Left ventricle myocardium inferior (tissue), 1 donor: ENCODE results near the gene ENG. TPM values are rescaled to one million over a fixed set of nuclear protein-coding genes. Genes with fewer than 3 reads are reported as not detected.

ENCODE experiments used
- DNase-seq: peaks from one replicate; pipeline ENCODE4 v3.0.0-alpha.2; 2020
- H3K27ac ChIP-seq: fragments of 200-600 bp; replicated peaks from 2 replicates; pipeline ENCODE4 v1.8.0; 2021
- H3K27me3 ChIP-seq: fragments of 200-600 bp; 2 replicates; pipeline ENCODE4 v1.8.0; 2021; ENCODE audit warnings: low read depth
- H3K36me3 ChIP-seq: fragments of 200-600 bp; 2 replicates; pipeline ENCODE4 v1.8.0; 2021
- H3K4me1 ChIP-seq: fragments of 200-600 bp; 2 replicates; pipeline ENCODE4 v1.8.0; 2021
- H3K4me3 ChIP-seq: fragments of 200-600 bp; 2 replicates; pipeline ENCODE4 v1.8.0; 2021; ENCODE audit warnings: mild to moderate bottlenecking, moderate library complexity
- H3K9me3 ChIP-seq: fragments of 200-600 bp; replicated peaks from 2 replicates; pipeline ENCODE4 v1.8.0; 2021
- CTCF ChIP-seq: fragments of 200-600 bp; IDR thresholded peaks from 2 replicates; pipeline ENCODE4 v1.8.0; 2021; ENCODE audit warnings: antibody characterized with exemption, mild to moderate bottlenecking, borderline replicate concordance
- intact Hi-C: fragments of 100-400 bp; cut with micrococcal nuclease; formaldehyde crosslinking; loops from one replicate; pipeline ENCODE4 v1.11.0; 2022
- total RNA-seq: library from RNA; stranded (reverse); fragmentation: NEBNext Ultra II Directional; extraction: Animal tissue kit (Norgen Biotek cat#: 25700); gene quantifications from one replicate; pipeline ENCODE4 v1.2.1, GENCODE V29; 2021
- donor health status: DM: no; HTN: yes; CAD: no; lungs with severe emphysema.

Gene ENG
- total RNA-seq, 1 donor from 2014 or later = 139 TPM

GRCh38 chr9:127772603-127773002 is 81.9 kb downstream of the ENG start:
- H3K27ac ChIP-seq = no peak overlapping the region
- H3K4me1 ChIP-seq = peaks cover 45% of the 10 kb centered on the region
- intact Hi-C loops = no loop called here
- no peak overlapping the region for H3K4me3 ChIP-seq
- H3K36me3 ChIP-seq = no peaks in the 10 kb centered on the region
- H3K9me3 ChIP-seq = no peaks in the 10 kb centered on the region
- no peak for DNase-seq
- TF ChIP-seq CTCF = no peak
- H3K27me3 ChIP-seq = no peaks in the 10 kb centered on the region

GRCh38 chr9:127771570-127772189 is 82.8 kb downstream of the ENG start:
- Histone ChIP-seq H3K27ac (peak overlapping the region; percentile 44), H3K4me3 (peak overlapping the region; percentile 74), H3K36me3 (no peaks in the 10 kb centered on the region), H3K4me1 (peaks cover 50% of the 10 kb centered on the region), H3K9me3 (no peaks in the 10 kb centered on the region), H3K27me3 (no peaks in the 10 kb centered on the region)
- no peak for DNase-seq
- intact Hi-C loops = no loop called here
- no peak for TF ChIP-seq CTCF

GRCh38 chr9:127770905-127771569 is 83.4 kb downstream of the ENG start:
- no peak for TF ChIP-seq CTCF
- Histone ChIP-seq H3K27ac (peak overlapping the region; percentile 93), H3K36me3 (no peaks in the 10 kb centered on the region), H3K27me3 (no peaks in the 10 kb centered on the region), H3K9me3 (no peaks in the 10 kb centered on the region), H3K4me1 (peaks cover 53% of the 10 kb centered on the region), H3K4me3 (peak overlapping the region; percentile 74)
- DNase-seq = peak; percentile 99
- intact Hi-C loops = no loop called here

GRCh38 chr9:127770583-127770904 is 83.9 kb downstream of the ENG start:
- no peak for DNase-seq
- intact Hi-C loops = no loop called here
- H3K36me3 ChIP-seq = no peaks in the 10 kb centered on the region
- peak overlapping the region; percentile 74 for H3K4me3 ChIP-seq
- H3K27me3 ChIP-seq = no peaks in the 10 kb centered on the region
- no peak for TF ChIP-seq CTCF
- peaks cover 58% of the 10 kb centered on the region for H3K4me1 ChIP-seq
- peak overlapping the region; percentile 93 for H3K27ac ChIP-seq
- no peaks in the 10 kb centered on the region for H3K9me3 ChIP-seq

GRCh38 chr9:127769929-127770582 is 84.4 kb downstream of the ENG start:
- H3K4me3 ChIP-seq = peak overlapping the region; percentile 74
- no peaks in the 10 kb centered on the region for H3K36me3 ChIP-seq
- H3K4me1 ChIP-seq = peaks cover 63% of the 10 kb centered on the region
- no peaks in the 10 kb centered on the region for H3K27me3 ChIP-seq
- no peak for DNase-seq
- H3K9me3 ChIP-seq = no peaks in the 10 kb centered on the region
- H3K27ac ChIP-seq = peak overlapping the region; percentile 93
- peak; percentile 20 for TF ChIP-seq CTCF
- intact Hi-C loops = no loop called here
